Activated CD4-positive, alpha-beta T cell treated with anti-CD3 and anti-CD28 coated beads for 24 hours (primary cell): Measurements from ENCODE around the gene SPTSSA.
"Not testable (repeated sequence)": the region's sequence is repeated elsewhere in the genome, so short reads cannot be mapped to it uniquely, and the experiment has no call there.

Source experiments
- DNase-seq, 2 donors: peaks; one replicate each; pipeline ENCODE4 v3.0.0-alpha.2; 2020; ENCODE audit warnings: low read depth in 2 of 2

SPTSSA gene

DNA sequence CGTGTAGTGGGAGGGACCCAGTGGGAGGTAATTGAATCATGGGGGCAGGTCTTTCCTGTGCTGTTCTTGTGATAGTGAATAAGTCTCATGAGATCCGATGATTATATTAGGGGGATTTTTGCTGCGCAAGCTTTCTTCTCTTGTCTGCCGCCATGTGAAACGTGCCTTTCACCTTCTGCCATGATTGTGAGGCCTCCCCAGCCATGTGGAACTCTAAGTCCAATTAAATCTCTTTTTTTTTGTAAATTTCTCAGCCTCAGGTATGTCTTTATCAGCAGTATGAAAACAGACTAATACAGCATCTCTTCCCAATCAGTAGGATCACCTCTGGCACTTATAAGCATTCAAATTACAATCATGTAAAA, 34.0 kb downstream of the SPTSSA start:
- not testable (repeated sequence) for DNase-seq

- DNase-seq: no peak
Observed at GRCh38 chr14:34426313-34427295, 35.4 kb downstream of the SPTSSA start.

DNA sequence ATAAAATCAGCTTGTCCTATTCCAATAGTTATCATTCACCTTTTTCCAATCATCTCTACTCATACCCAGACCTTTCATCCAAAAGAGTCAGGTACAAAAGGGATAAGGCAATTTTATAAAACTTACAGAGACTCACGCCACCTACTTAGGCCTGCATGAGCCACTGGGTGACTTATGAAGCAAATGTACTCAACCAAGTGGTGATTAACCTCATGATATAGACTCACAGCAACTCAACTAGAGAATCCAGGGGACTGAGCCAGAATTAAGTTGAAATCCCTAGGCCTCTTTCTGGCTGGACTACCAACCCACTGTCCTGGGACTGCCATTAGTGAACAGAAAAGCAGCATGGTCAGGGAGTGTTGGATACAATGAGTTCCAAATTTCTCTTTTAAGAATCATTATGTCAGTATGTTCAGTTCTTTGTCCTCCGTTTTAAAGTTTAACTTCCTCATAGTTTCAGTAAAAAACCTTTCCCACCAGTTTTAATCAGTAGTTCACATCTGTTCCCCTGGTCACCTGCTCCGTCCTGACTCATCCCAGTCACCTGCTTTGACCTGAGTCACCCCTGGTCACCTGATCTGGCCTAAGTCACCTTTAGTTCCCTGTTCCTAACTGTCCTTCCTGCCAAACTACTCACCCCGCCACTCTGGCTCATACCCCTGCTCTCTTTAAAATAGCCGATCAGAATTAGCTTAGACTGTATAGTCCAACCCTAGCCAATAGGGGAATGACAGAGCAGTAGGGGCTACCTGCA, 36.8 kb downstream of the SPTSSA start:
- DNase-seq: no peak

DNA sequence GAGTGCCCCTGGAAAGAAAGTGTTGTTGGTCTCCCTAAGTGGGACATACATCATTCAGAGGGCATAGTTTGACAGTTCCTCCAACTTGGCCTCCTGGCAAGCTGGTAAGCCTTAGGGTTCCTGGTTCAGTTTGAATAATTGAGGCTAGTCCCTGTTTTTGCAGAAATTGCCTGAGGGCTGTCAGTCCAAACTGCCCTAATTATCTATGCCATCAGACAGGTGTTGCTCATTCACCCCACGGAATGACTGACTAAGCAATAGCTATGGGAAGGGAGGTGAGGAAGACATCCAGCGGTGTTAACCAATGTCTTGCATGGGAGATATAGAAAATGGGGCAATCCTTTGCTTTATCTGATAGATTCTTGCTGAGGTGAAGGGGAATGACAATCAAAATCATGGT, 37.6 kb downstream of the SPTSSA start:
- DNase-seq: no peak

DNA sequence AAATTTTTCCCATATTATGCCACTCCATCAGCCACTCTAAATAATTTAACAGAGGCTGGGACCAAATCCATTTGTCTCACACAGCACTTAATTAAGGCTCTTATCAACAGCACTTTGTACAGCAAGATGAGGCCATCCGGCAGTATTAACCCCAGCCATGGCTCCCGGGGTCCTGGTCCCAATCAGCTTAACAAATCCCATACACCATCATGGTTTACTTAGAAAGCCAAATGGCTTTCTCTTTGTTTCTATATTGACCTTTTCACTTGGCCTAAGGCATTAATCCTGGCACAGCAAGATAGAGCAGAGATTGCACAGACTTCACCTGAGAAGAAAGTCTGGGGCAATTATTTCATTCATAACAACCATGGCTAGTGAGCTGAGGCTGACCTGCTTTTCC, 38.6 kb downstream of the SPTSSA start:
- DNase-seq: no peak

DNA sequence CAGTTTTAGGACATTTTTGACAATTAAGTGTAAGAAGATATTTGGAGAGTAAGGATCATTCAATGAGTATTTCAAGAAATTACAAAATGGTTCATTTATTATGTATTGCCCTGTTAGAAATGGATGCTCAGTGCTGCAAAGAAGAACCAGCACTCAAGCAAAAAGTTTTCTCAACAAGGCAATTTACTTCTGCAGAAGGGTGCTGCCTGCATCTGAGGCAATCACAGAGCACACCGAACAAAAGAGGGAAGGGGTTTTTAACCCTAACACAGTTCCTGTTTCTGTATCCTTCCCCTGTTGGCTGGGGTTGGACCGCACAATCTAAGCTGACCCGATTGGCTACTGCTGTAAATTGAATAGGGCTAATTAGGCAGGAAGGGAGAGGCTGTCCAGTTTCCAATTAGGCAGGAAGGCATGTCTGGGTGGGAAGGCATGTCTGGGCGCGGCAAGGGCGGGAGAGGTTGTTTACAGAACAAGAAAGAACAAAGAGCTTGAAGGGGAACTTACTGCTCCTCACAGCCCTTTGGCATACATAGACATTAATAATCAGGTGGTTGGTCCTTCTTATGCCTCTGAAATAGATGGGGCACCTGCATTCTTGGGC, 41.4 kb downstream of the SPTSSA start:
- DNase-seq: no peak

DNA sequence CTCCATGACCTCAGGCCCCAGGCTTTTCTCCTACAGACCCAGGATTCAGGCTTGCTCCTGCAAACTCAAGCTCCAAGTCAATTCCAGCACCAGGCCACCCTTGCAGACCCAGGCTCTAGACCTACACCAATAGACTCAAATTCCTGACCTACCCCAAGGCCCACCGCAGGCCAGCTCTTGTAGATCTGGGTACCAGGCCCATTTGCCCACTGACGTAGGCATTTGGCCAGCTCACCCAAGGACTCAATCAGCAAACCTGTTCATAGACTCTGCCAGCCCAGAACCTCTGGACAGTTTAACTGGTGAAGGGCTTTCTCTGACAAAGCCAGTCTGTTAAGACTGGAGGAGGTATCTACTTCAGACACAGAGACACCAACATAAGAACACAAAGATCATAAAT, 52.3 kb downstream of the SPTSSA start:
- no peak for DNase-seq

- no peak for DNase-seq
Observed at GRCh38 chr14:34407951-34408350, 54.1 kb downstream of the SPTSSA start.

- DNase-seq: no peak
Observed at GRCh38 chr14:34404416-34404815, 57.6 kb downstream of the SPTSSA start.

DNA sequence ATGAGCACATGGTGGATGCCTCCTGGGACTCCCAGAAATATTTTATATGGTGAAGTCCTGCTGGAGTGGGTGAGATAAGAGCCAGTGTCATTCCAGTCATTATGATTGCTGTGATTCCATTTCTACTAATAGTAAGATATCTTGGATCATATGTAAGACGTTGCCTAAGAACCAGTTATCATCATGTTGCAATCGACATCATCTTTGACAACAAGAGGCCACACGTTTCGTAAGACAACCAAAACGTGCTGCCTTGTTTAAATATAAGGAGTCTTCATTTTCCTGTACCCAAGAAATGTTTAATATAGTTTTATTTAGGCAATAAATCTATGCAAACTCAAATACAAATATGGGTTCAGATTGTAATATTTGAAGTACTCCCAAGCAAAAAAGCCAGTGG, 58.4 kb downstream of the SPTSSA start:
- no peak for DNase-seq

- DNase-seq: no peak
Observed at GRCh38 chr14:34398024-34398423, 64.0 kb downstream of the SPTSSA start.

DNA sequence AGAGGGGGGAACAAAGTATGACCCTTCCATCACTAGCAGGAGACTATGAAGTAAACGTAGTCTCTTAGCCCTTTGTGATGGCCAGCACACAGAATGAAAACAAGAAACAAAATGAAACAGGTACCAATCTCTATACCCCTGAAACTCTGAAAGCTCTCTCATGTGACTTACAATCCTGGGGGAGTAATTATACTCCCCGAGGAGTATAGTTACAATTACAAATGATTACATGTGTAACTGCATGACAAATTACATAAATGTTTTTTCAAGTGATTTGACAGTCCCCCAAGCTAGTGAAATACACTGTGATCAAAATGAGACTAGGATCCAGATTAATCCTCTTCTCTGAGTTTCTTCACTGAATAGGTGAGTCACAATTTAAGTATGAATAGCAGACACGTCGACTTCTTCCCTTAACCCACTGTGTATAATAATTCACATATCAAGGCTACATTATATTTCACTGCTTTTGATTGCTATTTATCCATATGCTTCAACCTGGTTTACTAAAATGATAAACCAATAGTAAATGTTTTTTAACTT, 74.0 kb downstream of the SPTSSA start:
- no peak for DNase-seq

DNA sequence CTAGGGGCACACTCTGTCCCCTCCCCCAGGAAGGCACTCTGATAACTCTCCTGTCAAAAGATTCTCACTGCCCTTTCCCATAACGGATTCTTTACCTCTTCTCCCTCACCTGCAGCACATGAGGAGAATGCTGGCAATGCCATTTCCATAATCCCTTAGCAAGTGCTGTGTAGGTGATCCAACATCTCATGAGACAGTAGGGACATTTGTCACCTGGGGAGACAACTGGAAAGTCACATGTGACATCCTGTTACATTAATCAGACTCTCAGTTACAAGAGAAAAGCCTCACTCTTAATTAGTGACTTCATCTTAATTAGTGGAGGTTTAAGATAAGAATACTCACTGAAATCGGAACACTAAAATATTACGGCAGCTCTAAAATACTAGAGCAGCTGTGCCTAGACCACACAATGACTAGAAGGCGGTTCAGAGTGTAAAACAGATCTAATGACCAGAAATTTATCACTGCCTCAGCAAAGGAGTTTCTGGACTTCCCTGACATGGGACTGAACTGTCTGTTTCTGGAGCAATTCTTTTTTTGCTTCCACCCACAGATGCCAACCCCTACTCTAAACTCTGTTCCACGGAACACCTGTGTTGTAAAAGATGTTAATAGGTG, 75.1 kb downstream of the SPTSSA start:
- DNase-seq: no peak

- DNase-seq: not testable (repeated sequence)
Observed at GRCh38 chr14:34385881-34386280, 76.2 kb downstream of the SPTSSA start.

DNA sequence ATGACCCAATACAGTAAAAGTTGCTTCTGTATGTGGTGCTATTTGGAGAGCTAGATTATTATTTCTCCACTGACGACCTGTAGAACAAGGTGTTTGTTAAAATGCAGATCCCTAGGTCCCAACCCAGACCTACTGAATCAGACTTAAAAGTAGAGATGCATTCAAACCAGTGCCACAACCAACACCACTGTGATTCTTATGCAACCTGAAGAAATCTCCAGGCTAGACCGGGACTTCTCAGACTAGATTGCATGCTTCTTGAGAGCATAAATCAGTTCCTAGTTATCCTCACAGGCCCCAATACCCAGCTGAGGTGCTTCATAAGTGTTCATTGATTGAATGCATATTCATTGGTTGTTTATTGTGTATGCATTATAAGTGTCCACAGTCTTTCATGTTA, 78.2 kb downstream of the SPTSSA start:
- DNase-seq: no peak
